Progenitor cell of endocrine pancreas (in vitro differentiated cells): ENCODE measurements around the gene TSFM. TPM values are rescaled to one million over a fixed set of nuclear protein-coding genes. Genes with fewer than 3 reads are reported as not detected.

ENCODE experiments used
- DNase-seq: peaks from one replicate; pipeline ENCODE4 v3.0.0; 2021; ENCODE audit warnings: low spot score; ENCODE audit not compliant: unreplicated experiment
- H3K27ac Mint-ChIP-seq: 2 replicates; pipeline ENCODE4 v1.8.0; 2021; ENCODE audit warnings: mild to moderate bottlenecking, moderate library complexity, mixed read lengths
- H3K27me3 Mint-ChIP-seq: 2 replicates; pipeline ENCODE4 v1.8.0; 2021; ENCODE audit warnings: mixed read lengths
- H3K36me3 Mint-ChIP-seq: 2 replicates; pipeline ENCODE4 v1.8.0; 2022; ENCODE audit warnings: mixed read lengths; ENCODE audit not compliant: insufficient read depth
- H3K4me1 Mint-ChIP-seq: 2 replicates; pipeline ENCODE4 v1.8.0; 2021; ENCODE audit warnings: low read depth, mixed read lengths
- H3K4me3 Mint-ChIP-seq: 2 replicates; pipeline ENCODE4 v1.8.0; 2021; ENCODE audit warnings: low read depth, mild to moderate bottlenecking, moderate library complexity, mixed read lengths
- H3K9me3 Mint-ChIP-seq: 2 replicates; pipeline ENCODE4 v1.8.0; 2021; ENCODE audit warnings: low read depth, mixed read lengths
- CTCF ChIP-seq: fragments of 200-600 bp; sonication (generic); IDR thresholded peaks from one replicate; pipeline ENCODE4 v1.5.0; 2021; ENCODE audit warnings: antibody characterized with exemption, mild to moderate bottlenecking; ENCODE audit not compliant: unreplicated experiment
- total RNA-seq: library from RNA; stranded (reverse); gene quantifications from 2 replicates; pipeline ENCODE4 v1.2.1, GENCODE V29; 2021

The TSFM gene
- total RNA-seq, 1 donor from 2014 or later: 25.7 TPM

GRCh38 chr12:57758552-57759359 lies 23.8 kb upstream of the TSFM start:
- no peaks in the 10 kb centered on the region for H3K9me3 Mint-ChIP-seq
- peaks cover 16% of the 10 kb centered on the region for H3K27me3 Mint-ChIP-seq
- H3K36me3 Mint-ChIP-seq: peaks cover 17% of the 10 kb centered on the region
- H3K4me3 Mint-ChIP-seq: no peak overlapping the region
- DNase-seq: no peak
- no peak for TF ChIP-seq CTCF
- H3K27ac Mint-ChIP-seq: no peak overlapping the region
- peaks cover 16% of the 10 kb centered on the region for H3K4me1 Mint-ChIP-seq

GRCh38 chr12:57759360-57759980 lies 23.1 kb upstream of the TSFM start:
- Mint-ChIP-seq H3K4me3 (no peak overlapping the region), H3K36me3 (peaks cover 17% of the 10 kb centered on the region), H3K4me1 (peaks cover 12% of the 10 kb centered on the region), H3K27ac (no peak overlapping the region), H3K27me3 (peaks cover 23% of the 10 kb centered on the region), H3K9me3 (no peaks in the 10 kb centered on the region)
- DNase-seq: no peak
- TF ChIP-seq CTCF: peak; percentile 60

- TF ChIP-seq CTCF: no peak
- peaks cover 33% of the 10 kb centered on the region for H3K27me3 Mint-ChIP-seq
- no peak overlapping the region for H3K27ac Mint-ChIP-seq
- H3K9me3 Mint-ChIP-seq: no peaks in the 10 kb centered on the region
- no peak for DNase-seq
- H3K4me1 Mint-ChIP-seq: peaks cover 12% of the 10 kb centered on the region
- H3K36me3 Mint-ChIP-seq: peaks cover 17% of the 10 kb centered on the region
- H3K4me3 Mint-ChIP-seq: no peak overlapping the region
Observed at GRCh38 chr12:57760347-57760982, 22.1 kb upstream of the TSFM start.

- Mint-ChIP-seq H3K4me3 (no peak overlapping the region), H3K9me3 (no peaks in the 10 kb centered on the region), H3K27me3 (peaks cover 43% of the 10 kb centered on the region), H3K4me1 (peaks cover 12% of the 10 kb centered on the region), H3K27ac (no peak overlapping the region), H3K36me3 (peaks cover 17% of the 10 kb centered on the region)
- TF ChIP-seq CTCF: no peak
- no peak for DNase-seq
Observed at GRCh38 chr12:57761391-57761998, 21.1 kb upstream of the TSFM start.

GRCh38 chr12:57762463-57762862 lies 20.1 kb upstream of the TSFM start:
- Mint-ChIP-seq H3K36me3 (peaks cover 13% of the 10 kb centered on the region), H3K27ac (no peak overlapping the region)

More at GRCh38 chr12:57762463-57762862, 20.1 kb upstream of the TSFM start:
- Mint-ChIP-seq H3K9me3 (no peaks in the 10 kb centered on the region), H3K4me1 (peaks cover 10% of the 10 kb centered on the region), H3K4me3 (no peak overlapping the region), H3K27me3 (peaks cover 52% of the 10 kb centered on the region)
- TF ChIP-seq CTCF: no peak
- DNase-seq: no peak
